GM18499 (cell line): ENCODE measurements around the gene SLC25A21.
"Not testable (repeated sequence)": the region's sequence is repeated elsewhere in the genome, so short reads cannot be mapped to it uniquely, and the experiment has no call there.

Experiments used
- ATAC-seq: cut with Tn5 transposase; IDR thresholded peaks from one replicate; pipeline ENCODE4 v1.9.1; 2021; ENCODE audit warnings: moderate number of reproducible peaks; ENCODE audit not compliant: insufficient read depth, unreplicated experiment

Gene SLC25A21

GRCh38 chr14:36997843-36998242 lies 174.6 kb downstream of the SLC25A21 start:
- no peak for ATAC-seq

- no peak for ATAC-seq
Measured at GRCh38 chr14:36996857-36997590, 175.4 kb downstream of the SLC25A21 start.

- ATAC-seq, result no peak
Measured at GRCh38 chr14:36996133-36996856, 176.1 kb downstream of the SLC25A21 start.

GRCh38 chr14:36989806-36990205 lies 182.6 kb downstream of the SLC25A21 start:
- no peak for ATAC-seq

- ATAC-seq, result no peak
Measured at GRCh38 chr14:36988989-36989388, 183.4 kb downstream of the SLC25A21 start.

GRCh38 chr14:36988568-36988967 lies 183.8 kb downstream of the SLC25A21 start:
- ATAC-seq, result no peak

GRCh38 chr14:36986407-36986806 lies 186.0 kb downstream of the SLC25A21 start:
- ATAC-seq, result no peak

- ATAC-seq, result no peak
Measured at GRCh38 chr14:36981832-36982529, 190.4 kb downstream of the SLC25A21 start.

GRCh38 chr14:36980413-36980812 lies 192.0 kb downstream of the SLC25A21 start:
- not testable (repeated sequence) for ATAC-seq

GRCh38 chr14:36979863-36980262 lies 192.5 kb downstream of the SLC25A21 start:
- no peak for ATAC-seq

- no peak for ATAC-seq
Measured at GRCh38 chr14:36976571-36977023, 195.8 kb downstream of the SLC25A21 start.

- ATAC-seq, result no peak
Measured at GRCh38 chr14:36975834-36976233, 196.6 kb downstream of the SLC25A21 start.

- ATAC-seq, result no peak
Measured at GRCh38 chr14:36974985-36975384, 197.4 kb downstream of the SLC25A21 start.

- no peak for ATAC-seq
Measured at GRCh38 chr14:36973806-36974442, 198.5 kb downstream of the SLC25A21 start.

GRCh38 chr14:36971263-36971855 lies 201.0 kb downstream of the SLC25A21 start:
- ATAC-seq, result no peak

- no peak for ATAC-seq
Measured at GRCh38 chr14:36967892-36968555, 204.4 kb downstream of the SLC25A21 start.

- ATAC-seq, result no peak
Measured at GRCh38 chr14:36955967-36956366, 216.4 kb downstream of the SLC25A21 start.

GRCh38 chr14:36955376-36955775 lies 217.0 kb downstream of the SLC25A21 start:
- ATAC-seq, result no peak

- ATAC-seq, result no peak
Measured at GRCh38 chr14:36952689-36953088, 219.7 kb downstream of the SLC25A21 start.
